NCI-H774 (cell line): Measurements from ENCODE around the gene PBX2.
"Not testable (repeated sequence)": the region's sequence is repeated elsewhere in the genome, so short reads cannot be mapped to it uniquely, and the experiment has no call there.

Experiments
- DNase-seq: peaks from one replicate; lab custom pipeline; 2025; lab: John Stamatoyannopoulos, UW

PBX2 gene, protein sequence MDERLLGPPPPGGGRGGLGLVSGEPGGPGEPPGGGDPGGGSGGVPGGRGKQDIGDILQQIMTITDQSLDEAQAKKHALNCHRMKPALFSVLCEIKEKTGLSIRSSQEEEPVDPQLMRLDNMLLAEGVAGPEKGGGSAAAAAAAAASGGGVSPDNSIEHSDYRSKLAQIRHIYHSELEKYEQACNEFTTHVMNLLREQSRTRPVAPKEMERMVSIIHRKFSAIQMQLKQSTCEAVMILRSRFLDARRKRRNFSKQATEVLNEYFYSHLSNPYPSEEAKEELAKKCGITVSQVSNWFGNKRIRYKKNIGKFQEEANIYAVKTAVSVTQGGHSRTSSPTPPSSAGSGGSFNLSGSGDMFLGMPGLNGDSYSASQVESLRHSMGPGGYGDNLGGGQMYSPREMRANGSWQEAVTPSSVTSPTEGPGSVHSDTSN

DNA sequence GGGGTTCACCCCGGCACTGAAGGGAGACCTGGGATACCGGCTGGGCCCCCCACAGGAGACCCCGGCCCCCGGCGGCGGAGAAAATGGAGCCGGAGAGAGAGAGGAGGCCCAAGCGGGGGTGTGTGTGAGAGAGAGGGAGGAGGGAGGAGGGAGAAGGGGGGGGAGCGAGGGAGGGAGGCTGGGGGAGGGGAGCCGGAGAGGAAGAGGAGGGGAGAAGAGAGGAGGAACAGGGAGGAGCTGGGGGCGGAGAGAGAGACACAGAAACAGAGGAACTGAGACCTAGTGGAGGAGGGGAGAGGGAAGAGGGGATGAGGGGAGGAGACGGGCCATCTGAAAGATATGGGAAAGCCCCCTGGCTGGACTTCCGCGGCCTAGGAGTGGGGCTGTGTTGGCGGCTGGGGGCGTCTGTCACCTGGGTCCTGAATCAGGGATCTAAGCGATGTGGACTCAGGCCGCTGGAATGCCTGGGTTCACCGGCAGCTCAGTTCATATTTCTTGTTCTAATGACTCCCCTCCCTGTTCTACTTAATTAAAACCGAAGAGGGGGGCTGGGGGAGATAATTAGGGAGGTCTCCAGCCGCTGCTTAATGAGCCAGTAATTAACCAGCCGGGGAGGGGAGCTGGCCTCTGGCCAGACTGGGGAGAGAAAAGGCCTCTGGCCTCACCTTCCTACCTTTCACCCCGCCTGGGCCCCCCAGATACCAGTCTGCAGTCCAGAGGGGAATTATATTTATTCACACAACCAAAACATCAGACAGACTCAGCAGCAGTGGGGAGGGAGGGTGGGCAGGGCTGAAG lies at the start of gene PBX2:
Gene PBX2, minus strand, starts transcription at position 149 of the 798 bp plus-strand sequence. CDS start 287 bp downstream, outside the sequence.
- peak; percentile 45 for DNase-seq

DNA sequence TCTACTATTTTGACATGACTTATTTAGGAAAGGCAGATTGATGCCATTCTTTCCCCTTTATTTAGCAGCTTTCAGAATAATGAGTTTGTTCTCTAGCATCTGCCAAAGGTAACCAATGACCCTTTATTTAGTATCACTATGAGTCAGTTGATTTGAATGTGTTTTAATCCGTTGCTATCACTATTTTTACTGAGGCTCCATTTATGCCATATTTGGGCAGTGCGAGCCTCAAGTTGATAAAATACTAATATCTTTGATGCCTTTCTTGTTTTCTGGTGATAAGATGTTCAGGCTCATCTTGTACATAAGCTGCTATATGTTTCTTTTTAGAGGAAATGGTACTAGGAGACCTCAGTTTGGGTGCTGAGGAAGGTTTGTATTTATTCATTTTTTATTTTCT lies 49.5 kb upstream of the PBX2 start:
- DNase-seq, result no peak

DNA sequence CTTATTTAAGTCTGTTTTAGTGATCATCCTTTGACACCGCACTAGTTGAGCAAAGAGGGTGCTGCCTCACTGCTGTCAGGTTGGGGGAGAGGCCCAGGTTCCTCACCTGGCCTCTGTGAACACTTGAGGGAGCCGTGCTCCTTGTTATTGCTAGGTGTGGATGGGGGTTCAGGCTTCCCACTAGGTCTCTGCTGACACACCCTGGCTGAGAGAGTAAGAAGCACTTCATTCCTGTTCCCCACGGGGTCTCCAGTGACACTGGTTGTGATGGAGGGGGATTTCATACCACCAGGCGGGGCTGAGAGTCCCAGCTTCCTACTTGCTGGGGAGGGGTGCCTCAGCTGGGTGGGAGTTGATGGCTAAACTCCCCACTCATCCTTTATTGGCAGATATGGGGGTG lies 44.9 kb upstream of the PBX2 start:
- no peak for DNase-seq

DNA sequence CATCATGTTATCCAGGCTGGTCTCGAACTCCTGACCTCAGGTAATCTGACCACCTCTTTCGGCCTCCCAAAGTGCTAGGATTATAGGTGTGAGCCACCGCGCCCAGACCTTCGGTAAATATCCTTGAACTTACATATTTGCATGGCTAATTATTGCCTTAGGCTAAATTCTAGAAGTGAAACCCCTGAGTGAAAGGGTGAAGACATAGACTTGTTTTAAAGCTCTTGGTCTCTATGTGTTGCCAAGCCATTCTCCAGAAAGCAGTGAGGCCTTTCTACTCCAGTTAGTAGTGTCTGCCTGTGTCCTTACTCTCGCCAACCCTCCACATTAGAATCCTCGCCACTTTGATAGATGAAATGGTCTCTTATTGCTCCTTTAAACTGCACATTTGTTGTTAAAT lies 36.4 kb upstream of the PBX2 start:
- no peak for DNase-seq

DNA sequence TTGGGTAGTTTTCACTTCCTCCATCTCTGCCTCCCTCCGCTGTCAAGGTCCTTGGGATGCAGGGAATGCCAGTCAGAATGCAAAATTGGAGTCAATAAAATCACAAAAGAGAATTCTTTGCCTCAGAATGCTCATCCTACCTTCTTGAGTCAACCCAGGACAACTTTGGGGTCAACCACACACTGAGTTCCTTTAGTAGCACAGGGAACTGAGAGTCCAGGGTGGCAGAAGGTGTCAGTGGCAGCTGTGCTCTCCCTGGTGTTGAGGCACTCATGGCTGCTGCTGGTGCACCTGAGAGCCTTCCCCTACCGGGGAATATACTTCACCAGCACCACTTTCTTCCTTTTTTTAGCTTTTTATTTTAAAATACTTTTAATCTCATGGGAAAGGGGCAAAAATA lies 34.7 kb upstream of the PBX2 start:
- DNase-seq, result no peak

DNA sequence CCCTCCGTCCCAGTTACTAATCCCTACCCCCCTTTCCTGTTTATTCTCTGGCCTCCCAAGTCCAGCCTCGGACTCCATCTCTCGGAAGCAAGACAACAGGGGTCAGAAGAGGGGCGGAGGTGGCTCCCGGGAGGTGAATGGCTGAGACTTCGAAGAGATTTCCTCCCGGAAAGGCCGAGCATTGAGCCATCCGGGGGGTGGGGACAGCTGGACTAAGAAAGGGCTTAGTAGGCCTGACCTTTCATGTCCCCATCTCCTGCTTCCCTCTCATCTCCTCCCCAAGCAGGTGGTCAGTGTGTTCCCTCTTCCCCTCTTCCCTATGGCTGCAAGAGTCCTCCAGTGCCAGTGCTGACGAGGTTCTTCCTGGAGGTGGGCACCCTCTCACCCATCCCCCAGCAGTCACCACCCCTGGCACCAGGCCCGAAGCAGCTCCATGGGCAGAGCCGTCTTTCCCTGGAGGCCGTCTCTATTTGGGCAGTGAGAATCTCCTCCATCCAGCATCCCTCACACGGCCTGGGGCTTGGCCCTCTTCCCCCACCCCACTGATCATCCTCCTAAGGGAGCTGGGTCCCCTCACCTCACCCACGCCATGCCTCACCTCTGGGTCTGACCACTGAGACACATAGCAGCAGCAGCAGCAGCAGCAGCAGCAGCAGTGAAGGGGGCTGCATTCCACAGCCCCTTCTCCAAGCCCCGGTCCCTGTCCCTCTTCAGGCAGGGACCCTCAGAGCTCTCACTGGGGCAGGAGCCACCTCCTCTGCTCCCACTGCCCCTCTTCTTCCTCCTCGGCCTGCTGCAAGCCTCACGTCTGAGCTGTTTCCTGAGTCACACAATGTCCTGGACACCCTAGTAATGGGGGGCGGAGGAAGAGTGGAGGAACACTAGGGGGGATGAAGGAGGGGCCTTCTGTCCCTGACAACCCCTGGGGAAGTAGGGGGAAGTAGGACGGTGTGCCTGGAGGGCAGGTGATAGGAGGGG lies 33.5 kb upstream of the PBX2 start, which contains the start of gene NOTCH4:
Gene NOTCH4, minus strand, starts transcription at position 810 of the 978 bp plus-strand sequence. Its CDS starts 139 bp downstream, at position 671.
- no peak for DNase-seq

DNA sequence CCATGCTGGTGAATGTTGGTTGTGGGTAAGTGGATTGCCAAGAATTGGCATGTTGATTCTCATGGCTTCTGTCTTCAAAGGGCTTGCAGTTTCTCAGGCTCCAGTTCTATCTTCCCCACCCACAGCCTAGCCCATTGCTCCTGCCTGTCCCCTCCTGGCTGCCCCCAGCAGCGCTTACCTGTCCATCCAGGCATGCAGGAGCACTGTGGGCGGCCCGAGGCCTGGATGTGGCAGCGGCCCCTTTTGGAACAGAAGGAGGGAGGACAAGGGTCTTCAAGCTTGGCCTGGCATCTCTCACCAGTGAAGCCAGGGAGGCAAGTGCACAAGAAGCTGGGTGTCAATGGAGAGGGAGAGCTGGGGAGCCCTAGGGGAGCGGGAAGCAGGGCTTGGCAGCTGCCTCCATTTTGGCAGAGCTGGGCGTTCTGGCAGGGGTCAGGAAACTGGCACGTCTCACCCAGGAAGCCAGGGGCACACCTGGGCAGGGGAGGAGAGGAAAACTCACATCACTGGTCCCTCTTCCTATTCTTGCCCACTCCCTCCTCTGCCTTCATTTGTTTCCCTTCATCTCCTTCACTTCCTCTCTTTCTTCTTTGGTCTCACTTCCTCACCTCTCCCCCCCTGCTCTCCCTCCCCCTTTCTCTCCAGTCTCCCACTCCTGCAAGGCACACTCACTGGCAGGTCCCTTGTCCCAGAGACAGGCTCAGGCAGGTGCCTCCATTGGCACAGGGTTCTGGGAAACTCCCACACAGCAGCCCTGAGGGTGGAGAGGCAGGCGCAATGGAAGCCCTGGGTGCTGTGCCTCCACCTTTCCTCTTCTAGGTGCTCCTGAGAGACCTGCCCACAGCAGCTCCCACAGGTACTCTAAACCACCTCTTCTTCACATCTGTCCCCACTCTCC lies 32.6 kb upstream of the PBX2 start:
- no peak for DNase-seq

DNA sequence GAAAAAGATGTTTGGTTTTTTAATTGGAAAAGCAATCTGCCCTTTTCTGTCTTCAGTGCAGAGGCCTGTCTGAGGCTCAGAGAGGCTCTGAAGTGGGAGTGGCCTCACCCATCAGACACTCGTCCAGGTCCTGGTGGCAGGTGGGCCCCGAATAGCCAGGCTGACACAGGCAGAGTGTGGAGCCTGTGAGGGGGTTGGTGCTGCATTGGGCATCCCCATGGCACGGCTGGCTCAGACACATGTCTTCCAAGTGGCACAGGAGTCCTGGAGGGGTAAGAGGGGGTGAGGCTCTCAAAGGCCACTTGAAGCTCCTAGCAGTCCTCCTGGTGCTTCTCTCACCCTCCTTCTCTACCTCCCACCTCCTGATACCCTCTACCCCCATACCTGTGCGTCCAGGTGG lies 30.0 kb upstream of the PBX2 start:
- no peak for DNase-seq

DNA sequence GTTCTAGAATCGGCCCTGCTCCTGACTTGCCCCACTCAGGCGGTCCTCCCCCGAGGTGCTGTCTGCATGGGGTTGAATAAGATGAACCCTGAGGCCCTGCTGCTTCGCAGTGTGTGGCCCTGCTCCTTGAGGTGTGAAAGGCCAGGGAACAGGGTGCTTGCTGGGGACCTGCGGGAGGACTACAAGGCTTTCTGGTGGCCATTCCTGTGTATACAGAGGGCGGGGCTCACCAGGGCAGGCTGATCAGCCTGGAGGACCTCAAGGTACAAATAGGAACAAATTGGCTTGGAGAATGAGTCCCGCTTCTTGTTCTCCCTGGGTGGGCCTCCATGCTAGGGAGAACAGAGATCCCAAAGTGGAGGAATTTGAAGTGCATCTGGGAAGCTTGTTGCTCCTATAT lies 28.2 kb upstream of the PBX2 start:
- DNase-seq, result no peak

DNA sequence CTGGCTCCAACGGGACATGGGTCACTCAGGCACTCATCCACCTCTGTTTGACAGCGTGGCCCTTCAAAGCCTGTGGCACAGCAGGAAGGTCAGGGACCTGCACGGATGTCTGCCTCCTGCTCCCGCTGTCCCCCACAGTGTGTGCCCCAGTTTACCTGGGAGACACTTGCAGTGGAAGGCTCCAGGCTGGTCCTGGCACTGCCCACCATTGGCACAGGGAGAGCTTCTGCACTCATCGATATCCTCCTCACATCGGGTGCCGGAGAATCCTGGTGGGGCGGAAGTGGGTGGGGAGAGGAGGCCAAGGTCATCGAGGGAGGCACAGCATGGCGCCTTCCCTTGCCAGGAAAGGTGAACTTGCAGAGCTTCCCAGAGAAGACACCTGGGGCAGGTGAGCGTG lies 27.0 kb upstream of the PBX2 start:
- DNase-seq, result no peak

DNA sequence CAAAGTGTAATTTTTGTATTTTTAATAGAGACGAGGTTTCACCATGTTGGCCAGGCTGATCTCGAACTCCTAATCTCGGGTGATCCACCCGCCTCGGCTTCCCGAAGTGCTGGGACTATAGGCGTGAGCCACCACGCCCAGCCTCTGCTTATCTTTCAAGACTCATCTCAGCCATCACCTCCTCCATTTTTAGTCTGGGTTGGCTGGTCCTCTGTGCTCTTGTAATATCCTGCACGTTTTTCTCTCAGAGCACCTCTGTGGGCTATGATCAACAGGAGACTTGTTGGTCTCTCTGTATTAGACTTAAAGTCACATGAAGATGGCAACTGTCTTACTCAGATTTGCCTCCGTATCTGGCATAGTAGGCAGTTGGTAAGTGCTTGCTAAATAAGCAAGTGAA lies 26.3 kb upstream of the PBX2 start:
- no peak for DNase-seq

DNA sequence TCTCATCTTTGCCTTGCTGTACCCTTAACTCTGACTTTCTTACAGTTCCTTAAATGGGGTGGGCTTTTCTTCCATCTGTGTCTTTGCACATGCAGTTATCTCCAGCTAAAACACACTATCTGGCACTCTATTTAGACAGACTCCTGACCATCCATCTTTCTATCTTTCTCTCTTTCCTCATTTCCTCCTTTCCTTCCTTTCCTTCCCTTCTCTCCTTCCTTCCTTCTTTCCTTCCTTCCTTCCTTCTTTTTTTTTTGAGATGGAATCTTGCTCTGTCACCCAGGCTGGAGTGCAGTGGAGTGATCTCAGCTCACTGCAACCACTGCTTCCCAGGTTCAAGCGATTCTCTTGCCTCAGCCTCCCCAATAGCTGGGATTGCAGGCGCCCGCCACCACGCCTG lies 25.6 kb upstream of the PBX2 start:
- DNase-seq, result no peak

DNA sequence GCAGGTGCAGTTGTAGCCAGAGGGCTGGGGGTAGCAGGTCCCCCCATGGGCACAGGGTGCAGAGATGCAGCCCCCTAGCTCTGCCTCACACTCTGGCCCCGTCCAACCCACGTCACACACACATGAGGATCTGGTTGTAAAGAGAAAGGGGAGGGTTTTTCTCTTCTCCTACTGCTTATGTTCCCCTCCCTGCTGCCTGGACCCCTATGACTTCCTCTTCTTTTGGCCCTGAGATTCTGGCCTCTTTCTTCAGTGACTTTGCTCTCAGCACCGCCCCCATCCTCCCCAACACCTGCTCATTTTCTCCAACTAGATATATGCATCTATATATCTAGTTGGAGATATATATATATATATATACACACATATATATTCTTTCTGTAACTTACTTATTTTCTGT lies 24.1 kb upstream of the PBX2 start:
- no peak for DNase-seq

DNA sequence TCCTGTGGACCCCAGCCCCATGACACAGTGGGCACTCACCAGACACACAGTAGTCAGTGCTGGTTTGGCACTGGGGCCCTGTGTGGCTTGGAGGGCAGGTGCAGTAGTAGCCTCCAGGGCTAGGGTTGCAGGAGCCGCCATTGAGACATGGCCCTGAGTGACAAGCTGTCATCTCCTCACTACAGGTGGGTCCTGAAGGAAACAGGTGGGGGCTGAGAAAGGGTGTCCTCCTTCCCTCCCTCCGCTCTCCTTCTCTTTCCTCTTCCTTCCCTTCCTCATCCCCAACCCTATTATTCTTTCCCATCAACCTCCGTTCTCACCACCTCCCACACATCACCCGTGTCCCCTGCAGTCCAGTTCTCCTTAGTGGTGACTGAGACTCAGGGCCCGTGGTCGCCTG lies 23.6 kb upstream of the PBX2 start:
- no peak for DNase-seq

DNA sequence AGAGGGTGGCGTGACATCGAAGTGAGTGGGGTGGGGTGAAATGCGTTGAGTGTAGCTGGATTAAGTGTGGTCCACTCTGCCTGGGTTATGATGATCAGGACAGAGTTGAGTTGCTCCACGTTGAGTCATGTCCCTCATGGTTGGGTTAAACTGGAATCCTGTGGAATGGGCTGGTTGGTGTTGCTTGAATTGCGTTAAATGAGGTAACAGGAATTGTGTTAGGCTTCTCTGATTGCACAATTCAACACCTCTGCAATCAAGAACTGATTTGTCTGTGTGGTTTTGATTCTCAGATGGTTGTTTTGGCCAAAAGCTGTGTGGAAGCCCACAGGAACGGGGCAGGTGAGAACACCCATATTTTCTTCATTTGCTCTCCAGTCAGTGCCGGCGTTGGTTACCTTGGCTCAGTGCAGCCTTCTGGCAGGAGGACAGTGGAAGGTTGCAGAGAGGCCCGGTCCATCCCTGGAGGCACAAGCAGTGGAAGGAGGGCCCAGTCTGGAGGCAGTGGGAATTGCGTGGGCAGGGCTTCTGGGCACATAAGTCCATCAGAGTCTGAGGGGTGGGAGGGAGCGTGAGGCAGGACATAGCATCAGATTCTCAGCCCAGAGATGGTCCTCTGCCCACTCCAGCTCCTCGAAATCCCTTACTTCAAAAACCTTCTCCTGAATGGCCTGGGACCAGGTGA lies 22.2 kb upstream of the PBX2 start:
- DNase-seq, result no peak

DNA sequence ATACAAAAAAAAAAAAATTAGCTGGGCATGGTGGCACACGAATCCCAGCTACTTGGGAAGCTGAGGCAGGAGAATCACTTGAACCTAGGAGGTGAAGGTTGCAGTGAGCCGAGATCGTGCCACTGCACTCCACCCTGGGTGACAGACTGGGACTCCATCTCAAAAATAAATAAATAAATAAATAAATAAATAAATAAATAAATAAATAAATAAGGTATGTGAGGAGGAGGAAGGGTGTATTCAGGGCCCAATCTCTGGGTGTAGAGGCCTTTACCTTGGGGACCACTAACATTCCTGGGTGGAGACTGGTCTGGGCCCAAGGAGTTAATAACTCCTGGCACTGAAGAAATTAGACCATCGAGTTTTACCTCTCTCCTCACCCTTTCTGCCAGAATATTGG lies 21.4 kb upstream of the PBX2 start:
- DNase-seq, result not testable (repeated sequence)

DNA sequence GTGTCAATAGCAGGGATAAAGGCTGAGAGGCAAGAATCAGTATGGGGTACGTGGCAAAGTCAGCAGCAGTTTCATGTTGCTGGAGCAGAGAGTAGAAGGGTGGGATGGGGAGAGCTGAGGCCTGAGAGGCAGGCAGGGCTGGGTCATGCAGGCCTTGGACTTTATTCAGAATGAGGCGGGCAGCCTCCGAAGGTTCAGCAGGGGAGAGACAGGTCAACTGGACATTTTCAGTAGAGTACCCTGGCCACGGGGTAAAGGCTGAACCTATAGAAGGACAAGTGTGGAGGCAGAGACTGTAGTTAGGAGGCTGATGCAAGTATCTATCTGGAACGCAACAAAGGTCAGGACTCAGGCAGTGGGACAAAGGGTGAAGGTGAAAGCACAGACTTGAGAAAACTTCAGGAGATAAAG lies 20.2 kb upstream of the PBX2 start:
- DNase-seq, result no peak

DNA sequence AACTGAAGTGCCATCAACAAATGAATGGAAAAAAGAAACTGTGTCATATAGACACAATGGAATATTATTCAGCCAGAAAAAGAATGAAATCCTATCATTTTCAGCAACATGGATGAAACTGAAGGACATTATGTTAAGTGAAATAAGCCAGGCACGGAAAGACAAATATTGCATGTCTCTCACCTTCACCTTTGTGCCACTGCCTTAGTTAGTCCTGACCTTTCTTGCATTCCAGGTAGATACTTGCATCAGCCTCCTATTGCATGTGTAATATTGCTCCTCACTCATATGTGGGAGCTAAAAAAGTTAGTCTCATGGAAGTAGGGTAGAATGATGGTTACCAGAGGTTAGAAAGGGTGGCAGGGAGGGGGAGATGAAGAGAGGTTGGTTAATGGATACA lies 19.0 kb upstream of the PBX2 start:
- DNase-seq, result no peak

DNA sequence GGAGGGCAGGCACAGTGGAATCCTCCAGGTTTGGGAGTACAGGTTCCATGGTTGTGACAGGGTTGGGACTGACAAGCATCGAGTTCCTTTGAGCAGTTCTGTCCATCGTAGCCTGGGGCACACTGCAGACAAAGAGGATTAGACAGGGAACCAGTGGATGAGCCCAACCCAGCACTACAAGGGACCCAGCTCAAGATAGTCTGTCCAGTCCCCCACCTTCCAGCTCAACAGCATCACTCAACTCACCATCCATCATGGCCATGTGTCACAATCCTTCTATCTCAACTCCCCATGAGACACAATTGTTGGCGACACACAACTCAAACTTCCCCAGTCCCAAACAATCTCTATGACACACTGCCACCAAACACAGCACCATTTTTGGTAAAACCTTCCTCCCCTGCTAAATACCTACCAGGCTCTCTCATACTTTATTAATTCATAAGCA lies 14.3 kb upstream of the PBX2 start:
- no peak for DNase-seq
